Measurements from ENCODE around the gene SCGB1A1.
"Not testable (repeated sequence)": the region's sequence is repeated elsewhere in the genome, so short reads cannot be mapped to it uniquely, and the experiment has no call there.

Gene SCGB1A1

DNA sequence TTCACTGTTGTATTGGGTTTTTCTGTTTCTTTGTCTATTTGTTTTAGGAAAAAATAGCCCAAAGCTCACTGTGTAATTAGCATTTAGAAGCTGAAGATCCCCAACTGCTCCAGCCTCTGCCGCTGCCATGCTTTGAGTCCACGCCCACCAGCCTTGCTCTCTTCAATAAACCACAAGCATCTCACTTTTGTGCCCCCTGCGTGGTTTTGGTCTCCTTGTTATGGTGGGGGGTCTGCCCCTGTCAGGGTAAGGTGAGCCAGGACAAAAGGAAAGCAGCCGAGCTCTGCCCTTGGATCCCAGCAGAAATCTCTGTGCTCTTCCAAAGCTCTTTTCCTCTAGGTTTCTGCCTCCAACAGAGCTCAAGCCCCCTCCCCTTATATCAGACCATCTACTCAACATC lies 4.2 kb downstream of the SCGB1A1 start:
- DNase-seq = no peak

DNA sequence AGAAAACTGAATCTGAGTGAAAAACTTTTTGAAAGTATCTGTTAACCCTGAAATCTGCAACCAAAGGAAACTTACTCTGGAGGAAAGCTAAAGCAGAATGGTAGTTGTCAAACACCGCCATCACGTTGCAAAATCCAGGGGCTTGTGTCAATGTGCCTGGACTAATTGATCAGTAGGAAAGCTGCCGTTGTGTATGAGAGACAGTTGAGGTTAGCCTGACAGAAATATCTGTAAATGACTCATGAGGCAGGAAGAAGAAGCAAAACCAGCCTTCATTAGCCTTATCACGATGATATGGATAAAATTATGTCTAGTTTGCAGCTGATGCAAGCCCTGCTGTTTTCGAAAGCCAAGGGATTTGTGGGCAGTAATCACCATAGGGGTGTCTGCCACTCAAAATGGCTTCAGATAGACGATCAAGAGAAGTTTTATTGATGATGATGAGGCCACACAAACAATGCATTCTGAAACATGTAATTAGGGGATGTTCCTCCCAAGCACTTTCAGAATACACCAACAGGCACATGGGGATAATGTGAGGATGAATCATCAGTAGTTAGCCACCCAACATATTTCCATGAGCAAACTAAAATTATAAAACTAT lies 8.9 kb downstream of the SCGB1A1 start:
- DNase-seq = no peak

DNA sequence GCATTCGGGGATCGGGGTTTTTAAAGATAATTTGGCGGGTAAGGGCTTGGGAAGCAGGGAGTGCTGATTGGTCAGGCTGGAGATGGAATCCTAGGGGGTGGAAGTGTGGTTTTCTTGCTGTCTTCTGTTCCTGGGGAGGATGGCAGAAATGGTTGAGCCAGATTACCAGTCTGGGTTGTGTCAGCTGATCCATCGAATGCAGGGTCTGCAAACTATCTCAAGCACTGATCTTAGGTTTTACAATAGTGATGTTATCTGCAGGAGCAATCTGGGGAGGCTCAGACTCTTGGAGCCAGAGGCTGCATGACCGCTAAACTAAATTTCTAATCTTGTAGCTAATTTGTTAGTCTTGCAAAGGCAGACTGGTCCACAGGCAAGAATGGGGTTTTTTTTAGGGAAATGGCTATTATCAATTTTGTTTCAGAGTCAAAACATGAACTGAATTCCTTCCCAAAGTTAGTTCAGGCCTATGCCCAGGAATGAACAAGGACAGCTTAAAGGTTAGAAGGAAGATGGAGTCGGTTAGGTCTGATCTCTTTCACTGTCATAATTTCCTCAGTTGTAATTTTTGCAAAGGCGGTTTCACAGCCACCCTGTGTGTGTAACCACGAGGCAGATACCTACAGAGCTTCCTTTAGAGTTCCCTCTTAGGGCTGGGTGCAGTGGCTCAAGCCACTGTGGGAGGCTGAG lies 10.2 kb downstream of the SCGB1A1 start:
- DNase-seq = no peak

DNA sequence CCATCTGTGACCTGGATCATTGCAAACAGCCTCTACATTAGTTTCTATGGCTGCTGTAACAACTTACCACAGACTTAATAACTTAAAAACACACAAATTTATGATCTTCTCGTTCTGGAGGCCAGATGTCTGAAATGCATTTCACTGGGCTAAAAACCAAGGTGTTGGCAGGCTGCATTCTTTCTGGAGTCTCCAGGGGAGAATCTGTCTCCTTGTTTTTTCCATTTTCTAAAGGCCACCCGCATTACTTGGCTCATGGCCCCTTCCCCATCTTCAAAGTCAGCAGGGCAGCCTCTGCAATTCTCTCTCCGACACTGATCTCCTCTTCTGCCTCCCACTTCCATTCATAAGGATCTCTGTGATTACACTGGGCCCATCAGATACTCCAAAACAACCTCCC lies 11.6 kb downstream of the SCGB1A1 start:
- no peak for DNase-seq

DNA sequence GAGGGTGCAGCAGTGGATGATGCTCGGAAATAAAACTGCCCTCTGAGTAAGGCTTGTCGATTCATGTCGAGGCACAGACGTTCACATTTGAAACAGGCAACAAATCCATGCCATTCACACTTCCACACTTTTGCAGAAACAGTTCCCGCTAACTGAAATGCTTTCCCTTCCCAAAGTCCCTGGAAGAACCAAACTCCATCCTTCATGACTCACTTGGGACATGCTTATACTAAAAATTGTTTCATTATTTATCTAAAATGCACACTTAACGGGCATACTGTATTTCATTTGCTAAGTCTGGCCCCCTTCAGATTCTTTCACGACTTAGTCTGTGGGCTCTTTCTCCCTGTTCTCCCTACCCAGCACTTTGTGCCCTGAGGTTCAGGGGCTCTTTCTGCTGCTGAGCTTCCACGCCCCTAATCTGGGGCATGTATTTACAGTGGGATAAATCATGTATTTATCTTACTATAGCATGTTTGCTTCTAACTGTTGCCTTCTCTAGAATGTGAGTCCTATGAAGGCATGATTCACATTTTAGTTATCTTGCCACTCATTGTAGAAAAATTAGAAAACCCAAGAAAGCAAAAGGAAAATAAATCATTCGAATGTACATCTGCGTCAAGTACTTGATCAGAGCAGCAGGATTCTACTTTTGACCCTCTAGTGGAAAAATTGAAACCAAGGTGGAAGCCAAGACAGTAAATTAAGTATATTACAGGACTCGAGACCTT lies 12.5 kb downstream of the SCGB1A1 start:
- no peak for DNase-seq

DNA sequence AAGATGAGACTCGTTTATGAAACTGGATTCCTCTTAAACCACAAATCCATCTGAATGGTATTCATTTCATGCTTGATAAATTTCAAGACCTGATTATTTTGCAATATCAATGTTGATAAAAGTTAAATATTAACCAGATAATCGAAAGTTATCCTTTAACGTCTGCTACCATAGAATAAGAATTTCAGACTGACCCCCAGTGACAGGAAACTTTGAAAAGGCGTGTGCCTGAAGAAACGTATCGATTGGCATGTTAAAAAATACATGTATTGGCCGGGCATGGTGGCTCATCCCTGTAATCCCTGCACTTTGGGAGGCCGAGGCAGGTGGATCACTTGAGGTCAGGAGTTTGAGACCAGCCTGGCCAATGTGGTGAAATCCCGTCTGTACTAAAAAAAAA lies 13.9 kb downstream of the SCGB1A1 start:
- DNase-seq = no peak

DNA sequence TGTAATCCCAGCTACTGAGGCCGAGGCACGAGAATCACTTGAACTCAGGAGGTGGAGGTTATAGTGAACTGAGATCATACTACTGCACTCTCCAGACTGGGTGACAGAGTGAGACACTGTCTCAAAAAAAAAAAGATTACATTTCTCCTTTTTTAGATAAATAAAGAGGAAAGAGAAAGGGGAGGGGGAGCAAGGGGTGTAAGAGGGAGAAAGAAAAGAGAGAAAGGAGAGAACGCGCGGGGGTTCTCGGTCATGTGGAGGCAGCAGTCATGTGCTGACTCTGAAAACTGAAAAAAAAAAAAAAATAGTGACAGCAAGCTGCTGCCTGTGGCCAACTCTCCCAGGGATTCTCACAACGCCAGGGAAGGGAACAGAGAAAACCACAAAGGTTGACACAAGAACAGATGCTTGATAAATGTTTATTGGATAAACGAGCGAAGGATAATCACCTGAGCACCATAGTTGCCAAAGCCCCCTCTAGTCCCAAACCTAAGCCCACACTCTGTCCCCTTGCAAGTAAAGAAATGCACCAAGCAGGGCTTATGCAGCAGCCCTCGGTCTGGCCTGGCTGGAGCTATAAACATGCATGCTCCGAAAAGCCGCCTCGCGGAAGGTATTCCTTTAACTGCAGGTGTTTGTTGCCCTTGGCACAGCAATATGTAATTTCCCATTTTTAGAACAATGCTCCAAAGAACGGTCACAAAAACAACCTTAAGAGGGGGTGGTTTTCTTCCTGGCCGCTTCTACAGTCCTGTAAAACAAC lies 14.5 kb downstream of the SCGB1A1 start:
- no peak for DNase-seq

DNA sequence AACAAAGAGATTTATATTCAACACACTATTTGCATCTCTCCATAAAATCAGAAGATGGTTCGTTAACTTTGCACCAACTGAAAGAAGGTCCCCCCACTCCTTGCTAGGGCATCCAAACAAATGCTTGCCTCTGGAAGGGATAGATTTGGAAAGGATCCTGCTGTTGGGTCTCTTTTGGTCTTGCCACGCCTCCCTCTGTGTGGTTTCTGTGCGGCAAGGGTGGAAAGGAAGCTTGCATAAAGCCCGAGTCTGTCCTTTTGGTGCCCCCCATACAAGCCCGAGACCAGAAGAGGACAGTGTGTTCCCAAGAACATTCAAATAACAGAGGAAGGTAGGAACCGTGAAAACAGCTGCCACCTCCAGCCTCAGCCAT lies 15.1 kb downstream of the SCGB1A1 start:
- no peak for DNase-seq

DNA sequence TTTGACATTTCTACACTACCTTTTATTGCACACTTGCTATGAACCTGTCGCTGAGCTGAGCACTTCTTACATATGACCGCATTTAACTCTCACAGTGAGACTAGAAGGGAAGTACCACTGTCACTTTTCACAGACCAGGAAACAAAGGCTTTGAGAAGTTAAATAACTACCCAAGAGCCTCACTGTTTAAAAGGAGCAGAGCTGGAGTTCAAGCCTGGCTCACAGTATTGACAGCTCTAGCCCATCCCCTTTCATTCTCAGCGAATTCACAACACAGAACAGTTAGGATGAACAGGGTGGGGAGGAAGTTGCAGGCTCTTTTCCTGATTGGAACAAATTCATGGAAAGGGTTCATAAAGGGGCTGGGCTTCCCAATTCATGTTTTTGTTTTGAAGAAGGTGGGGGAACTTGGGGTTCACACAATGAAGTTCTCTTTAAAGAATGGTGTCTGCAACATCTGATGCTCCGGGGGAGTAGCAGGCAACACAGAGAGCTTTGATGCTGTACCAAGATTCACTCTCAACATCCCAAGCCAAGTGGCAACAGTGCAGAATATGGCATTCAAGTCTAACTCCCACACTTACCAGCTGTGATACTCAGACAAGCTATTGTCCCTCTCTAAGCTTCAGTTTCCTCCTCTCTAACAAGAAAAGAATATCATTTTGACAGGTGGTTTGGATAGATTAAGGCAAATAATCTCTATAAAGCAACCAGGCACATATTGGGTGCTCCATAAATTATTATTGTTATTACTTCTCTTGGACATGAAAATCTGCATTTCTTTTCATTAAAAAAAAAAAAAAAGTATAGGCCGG lies 17.2 kb downstream of the SCGB1A1 start:
- DNase-seq = no peak

DNA sequence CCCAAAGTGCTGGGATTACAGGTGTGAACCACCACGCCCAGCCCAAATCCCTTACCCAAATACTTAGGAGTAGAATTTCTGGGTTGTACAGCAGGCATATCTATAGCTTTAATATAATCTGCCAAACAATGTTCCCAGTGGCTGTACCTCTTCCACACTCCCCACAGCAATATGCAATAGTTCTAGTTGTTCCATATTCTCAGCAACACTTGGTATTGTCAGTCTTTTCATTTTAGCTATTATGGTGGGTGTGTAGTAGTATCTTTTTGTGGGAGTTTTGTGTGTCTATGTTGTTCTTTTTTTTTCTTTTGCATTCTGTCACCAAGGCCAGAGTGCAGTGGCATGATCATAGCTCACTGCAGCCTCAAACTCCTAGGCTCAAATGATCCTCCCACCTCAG lies 18.8 kb downstream of the SCGB1A1 start:
- DNase-seq = no peak

DNA sequence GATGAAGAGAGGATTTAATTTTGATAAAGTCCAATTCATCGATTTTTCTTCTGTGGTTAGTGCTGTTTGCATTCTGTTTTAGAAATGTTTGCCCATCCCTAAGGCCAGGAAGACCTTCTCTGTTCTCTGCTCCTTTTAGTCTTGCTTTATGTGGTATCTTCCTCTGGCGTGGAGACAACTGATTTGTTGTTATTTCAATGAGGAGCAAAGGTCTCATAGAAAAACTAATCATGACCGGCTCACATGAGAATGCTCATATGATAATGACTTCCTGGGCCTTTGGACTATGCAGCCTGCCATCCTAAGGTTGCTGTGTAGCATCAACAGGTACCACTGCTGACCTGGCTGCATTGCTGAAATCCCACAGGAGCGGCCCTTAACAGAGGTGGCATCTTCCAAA lies 19.8 kb downstream of the SCGB1A1 start:
- no peak for DNase-seq

DNA sequence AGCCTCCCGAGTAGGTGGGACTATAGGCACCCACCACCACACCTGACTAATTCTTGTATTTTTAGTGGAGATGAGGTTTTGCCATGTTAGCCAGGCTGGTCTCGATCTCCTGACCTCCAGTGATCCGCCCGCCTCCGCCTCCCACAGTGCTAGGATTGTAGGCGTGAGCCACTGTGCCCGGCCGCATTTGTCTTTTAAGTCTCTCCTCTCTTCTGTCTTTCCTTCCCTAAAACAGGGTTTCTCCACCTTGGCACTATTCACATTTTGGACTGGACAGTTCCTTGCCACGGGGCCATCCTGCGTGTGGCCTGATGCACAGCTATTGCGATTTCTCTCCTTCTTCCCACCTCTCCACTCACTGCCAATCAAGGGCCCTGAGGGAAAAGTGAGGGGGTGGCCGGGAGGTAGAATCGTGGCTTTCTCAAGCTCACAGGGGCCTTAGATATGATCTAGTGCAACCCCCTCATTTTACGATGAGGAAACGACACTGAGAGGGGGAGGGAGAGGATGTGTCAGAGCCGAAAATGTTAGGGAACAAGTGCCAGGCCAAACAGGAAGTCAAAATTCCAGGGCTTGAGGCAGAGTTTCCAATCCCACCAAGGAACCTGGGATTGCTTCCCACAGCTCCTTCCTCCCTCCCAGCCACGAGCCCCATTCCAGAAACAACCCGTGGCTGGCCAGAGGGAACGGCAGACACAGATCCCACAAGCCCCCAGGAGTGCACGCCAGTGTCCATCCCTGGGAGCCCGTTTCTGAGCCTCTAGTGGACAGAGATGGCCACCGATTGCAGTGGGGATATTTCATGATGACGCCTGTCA lies 21.2 kb downstream of the SCGB1A1 start:
- no peak for DNase-seq

DNA sequence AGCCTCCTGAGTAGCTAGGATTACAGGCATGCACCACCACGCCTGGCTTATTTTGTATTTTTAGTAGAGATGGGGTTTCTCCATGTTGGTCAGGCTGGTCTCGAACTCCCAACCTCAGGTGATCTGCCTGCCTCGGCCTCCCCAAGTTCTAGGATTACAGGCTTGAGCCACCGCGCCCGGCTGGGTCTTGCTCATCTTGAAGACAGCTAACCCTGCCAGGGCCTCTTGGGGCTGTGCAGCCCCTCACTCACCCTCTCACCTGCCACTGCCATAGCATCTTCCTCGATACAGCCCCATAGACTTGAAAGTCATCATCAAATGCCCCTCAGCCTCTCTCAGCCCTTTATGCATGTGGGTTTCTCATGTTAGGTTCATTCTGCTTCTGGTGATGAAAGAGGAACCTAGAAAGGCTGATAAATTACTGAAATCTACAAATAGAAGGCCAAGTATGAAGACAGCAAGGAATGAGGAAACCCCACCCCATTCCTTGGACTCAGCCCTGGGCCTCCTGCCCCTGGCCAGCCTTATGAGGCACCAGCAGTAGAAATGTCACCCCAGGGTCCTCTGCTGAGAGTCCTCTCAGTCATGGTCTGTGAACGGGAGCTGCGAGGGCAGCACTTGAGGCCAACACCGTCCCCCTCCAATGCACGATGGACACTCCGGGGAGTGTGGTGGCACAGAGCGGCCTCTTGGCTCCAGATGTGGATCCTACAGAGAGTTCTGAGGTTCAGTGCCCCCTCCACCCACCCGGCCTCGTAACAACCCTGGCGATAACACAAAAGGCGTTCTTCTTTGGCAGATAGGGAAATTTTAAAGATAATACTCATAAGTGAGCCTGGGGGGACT lies 24.8 kb downstream of the SCGB1A1 start:
- no peak for DNase-seq

DNA sequence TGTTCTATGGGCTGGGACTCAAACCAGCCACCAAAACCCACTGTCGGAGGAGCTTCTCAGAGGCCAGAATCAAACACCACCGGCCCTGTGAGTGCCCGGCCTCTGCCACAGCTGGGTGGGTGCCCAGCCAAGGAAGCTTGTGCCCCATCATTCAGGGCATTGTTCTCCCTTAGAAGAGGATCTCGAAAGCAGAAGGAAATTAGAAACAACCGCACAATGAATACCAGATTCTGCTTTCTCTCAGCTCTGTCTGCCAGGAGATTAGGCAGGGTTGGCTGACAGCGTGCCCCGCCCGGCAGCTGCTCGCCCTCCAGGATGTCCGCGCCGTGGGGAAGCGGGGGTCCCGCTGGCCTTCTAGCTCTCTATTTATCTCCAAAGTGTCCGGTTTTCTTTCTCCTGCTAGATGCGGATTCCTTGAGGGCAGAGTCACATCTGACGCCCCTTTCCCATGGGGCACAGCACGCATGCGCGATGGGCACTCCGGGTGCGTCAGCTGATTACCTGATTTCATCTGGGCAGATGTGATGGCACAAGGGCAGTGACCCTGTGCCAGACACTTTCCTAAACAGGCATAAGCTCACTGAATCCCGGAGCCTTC lies 25.5 kb downstream of the SCGB1A1 start:
- DNase-seq = peak; percentile 66

DNA sequence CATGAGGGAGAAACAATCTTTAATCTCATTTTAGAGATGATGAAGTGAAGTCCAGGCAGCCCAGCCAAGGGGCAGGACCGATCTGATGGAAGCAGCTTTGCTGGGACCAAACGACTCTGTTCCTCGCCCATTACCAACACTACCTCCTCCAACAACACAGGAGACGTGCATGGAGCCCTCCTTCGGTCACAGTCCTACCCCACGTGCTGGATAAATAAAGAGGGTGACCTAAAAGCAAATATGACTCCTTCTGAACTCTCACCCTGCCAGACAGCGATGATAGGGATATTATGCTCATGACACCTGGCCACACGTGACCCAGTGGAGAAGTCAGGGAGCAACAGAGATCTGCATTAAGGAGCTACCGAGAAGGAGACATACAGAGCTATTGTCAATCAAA lies 26.0 kb downstream of the SCGB1A1 start:
- no peak for DNase-seq

DNA sequence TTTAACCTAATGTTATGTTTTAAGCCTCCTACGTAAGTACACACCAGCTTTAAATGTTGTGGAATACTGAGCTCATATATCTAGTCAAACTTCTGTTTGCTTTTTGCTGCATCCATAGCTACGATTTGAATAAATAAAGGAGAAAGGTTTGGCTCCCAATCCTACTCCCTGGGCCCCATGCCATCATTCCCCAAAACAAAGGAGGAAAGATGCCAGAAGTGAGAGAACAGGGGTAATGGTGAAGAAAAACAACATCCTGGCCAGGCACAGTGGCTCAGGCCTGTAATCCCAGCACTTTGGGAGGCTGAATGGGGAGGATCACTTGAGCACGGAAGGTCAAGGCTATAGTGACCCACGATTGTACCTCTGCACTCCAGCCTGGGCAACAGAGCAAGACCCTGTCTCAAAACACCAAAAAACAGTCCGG lies 26.5 kb downstream of the SCGB1A1 start:
- no peak for DNase-seq

DNA sequence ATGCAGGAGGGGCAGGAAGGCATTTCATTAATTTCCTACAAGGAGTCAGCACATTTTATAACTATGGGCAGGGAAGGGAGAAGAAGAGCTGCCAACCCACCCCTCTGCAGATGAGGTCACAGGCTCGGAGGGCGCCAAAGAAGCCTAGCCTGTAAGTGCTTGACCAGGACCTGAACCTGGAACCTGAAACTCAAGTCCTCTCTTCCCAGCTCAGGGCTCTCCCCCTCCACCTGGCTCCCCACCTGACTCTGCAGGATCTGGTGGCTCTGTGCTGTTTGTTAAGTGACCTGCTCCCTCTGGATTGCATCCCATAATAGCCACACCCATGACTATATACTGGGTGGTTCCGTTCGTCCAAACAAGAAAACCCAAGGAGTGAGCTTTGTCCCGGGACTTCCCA lies 27.3 kb downstream of the SCGB1A1 start:
- DNase-seq = no peak

DNA sequence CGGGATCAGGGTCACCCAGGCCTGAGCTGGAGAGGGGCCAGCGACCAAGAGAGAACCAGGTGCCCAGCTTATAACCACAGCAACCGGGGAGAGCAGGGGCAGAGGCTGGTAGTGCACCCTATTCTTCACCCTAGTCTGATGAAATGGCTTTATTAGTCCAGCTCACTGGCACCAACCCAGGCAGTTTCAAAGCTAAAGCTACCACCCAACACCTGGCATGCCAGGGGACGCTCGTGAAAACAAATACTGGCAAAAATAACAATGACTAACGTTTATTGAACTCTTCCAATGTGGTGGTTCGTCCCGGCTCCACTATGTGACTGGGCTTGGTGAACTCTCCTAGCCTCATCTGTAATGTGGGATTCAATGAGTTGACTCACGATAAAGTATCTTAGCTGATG lies 30.6 kb downstream of the SCGB1A1 start:
- DNase-seq = no peak

DNA sequence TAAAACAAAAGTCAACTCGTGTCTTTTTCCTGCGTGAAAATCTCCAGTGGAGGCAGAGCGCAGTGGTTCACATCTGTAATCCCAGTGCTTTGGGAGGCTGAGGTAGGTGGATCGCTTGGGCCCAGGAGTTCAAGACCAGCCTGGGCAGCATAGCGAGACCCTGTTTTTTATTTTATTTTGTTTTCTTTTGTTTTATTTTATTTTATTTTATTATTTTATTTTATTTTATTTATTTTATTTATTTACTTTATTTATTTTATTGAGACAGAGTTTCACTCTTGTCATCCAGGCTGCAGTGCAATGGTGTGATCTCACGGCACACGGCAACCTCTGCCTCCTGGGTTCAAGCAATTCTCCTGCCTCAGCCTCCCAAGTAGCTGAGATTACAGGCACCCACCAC lies 31.1 kb downstream of the SCGB1A1 start:
- not testable (repeated sequence) for DNase-seq

DNA sequence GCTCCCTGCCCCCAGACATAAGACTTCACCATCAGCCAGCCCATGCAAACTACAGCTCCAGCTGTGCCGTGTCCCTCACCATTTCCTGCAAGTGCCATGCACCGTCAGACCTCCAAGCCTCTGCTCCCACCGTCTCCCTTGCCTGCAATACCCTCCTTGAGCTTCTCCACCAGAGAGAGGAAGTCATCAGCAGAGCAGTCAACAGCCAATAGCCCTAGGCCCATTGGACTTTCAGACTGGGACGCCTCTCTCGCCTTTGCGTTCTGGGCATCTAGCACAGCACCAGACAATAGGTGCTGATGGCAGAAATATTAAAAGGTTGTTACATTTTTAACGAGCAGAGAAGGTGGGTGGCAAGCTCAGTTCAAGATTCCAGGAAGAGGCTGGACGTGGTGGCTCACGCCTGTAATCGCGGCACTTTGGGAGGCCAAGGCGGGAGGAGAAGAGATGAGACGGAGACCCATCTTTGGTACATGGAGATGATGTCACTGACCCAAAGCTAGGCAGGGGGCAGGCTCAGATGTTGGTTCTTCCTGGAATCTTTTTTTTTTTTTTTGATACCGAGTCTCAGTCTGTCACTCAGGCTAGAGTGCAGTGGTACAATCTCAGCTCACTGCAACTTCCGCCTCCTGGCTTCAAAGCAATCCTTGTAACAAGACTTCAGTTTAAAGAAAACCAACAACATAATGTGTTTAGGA lies 31.9 kb downstream of the SCGB1A1 start:
- no peak for DNase-seq
